GM19452 (cell line): ENCODE measurements around the gene PPP1R9B.

Experiments used
- ATAC-seq: cut with Tn5 transposase; IDR thresholded peaks from one replicate; pipeline ENCODE4 v1.9.1; 2021; ENCODE audit not compliant: unreplicated experiment

The PPP1R9B gene

GRCh38 chr17:50094753-50095619 is 55.5 kb downstream of the PPP1R9B start, which contains the start of gene PDK2:
PDK2 (plus strand) TSS chr17:50095351; CDS start chr17:50095436, 85 bp downstream.
- peak; percentile 79 for ATAC-seq

- peak; percentile 48 for ATAC-seq
These were observed 56.2 kb downstream of the PPP1R9B start for GRCh38 chr17:50094243-50094752.

GRCh38 chr17:50093807-50094206 is 56.7 kb downstream of the PPP1R9B start:
- no peak for ATAC-seq

- no peak for ATAC-seq
These were observed 57.2 kb downstream of the PPP1R9B start for GRCh38 chr17:50093246-50093645.

- no peak for ATAC-seq
These were observed 58.6 kb downstream of the PPP1R9B start for GRCh38 chr17:50091918-50092285.

- ATAC-seq: no peak
These were observed 59.2 kb downstream of the PPP1R9B start for GRCh38 chr17:50090971-50091917.

GRCh38 chr17:50090071-50090470 is 60.4 kb downstream of the PPP1R9B start:
- no peak for ATAC-seq

GRCh38 chr17:50088952-50089825 is 61.3 kb downstream of the PPP1R9B start:
- ATAC-seq: no peak

- ATAC-seq: no peak
These were observed 62.5 kb downstream of the PPP1R9B start for GRCh38 chr17:50087912-50088405.

- ATAC-seq: no peak
These were observed 63.1 kb downstream of the PPP1R9B start for GRCh38 chr17:50087246-50087911.
